ENCODE measurements around the gene DUSP1.

The DUSP1 gene

GRCh38 chr5:172721455-172722326, 49.3 kb downstream of the DUSP1 start:
- no peak for DNase-seq

GRCh38 chr5:172720655-172721054, 50.3 kb downstream of the DUSP1 start:
- no peak for DNase-seq

- no peak for DNase-seq
Observed at GRCh38 chr5:172719211-172719610, 51.8 kb downstream of the DUSP1 start.

GRCh38 chr5:172718527-172719114, 52.4 kb downstream of the DUSP1 start:
- DNase-seq = no peak

Measured in stimulated activated CD4-positive, alpha-beta T cell treated with anti-CD3 and anti-CD28 coated beads, Interleukin-2, amount 100 ng/mL, for 24 hours (primary cell).